HepG2 (cell line): ENCODE measurements around the gene ELAVL3. TPM values are rescaled to one million over a fixed set of nuclear protein-coding genes. Genes with fewer than 3 reads are reported as not detected.

Experiments used
- ADNP ChIP-seq: sonication (generic); formaldehyde crosslinking; IDR thresholded peaks from 2 replicates; pipeline ENCODE4 v1.4.0; 2020; ENCODE audit warnings: missing genetic modification reagents
- AGO2 ChIP-seq: fragments of 200-400 bp; formaldehyde crosslinking; optimal IDR thresholded peaks from 2 replicates; pipeline ENCODE3; 2017; ENCODE audit warnings: mild to moderate bottlenecking, low read depth, low read length, moderate library complexity
- CERS6 ChIP-seq: sonication (generic); formaldehyde crosslinking; IDR thresholded peaks from 2 replicates; pipeline ENCODE4 v1.5.0; 2020; ENCODE audit warnings: missing genetic modification reagents
- FOXP1 ChIP-seq, 2 experiments: fragments of 450-650 bp in 1 of 2; IDR thresholded peaks; 2 replicates each; pipeline ENCODE4 v1.6.1; 2017 to 2018; ENCODE audit warnings: antibody characterized with exemption in 1 of 2
- HDAC1 ChIP-seq: sonication (generic); formaldehyde crosslinking; IDR thresholded peaks from 2 replicates; pipeline ENCODE4 v1.5.1; 2020; ENCODE audit warnings: mild to moderate bottlenecking, missing genetic modification reagents
- HMGXB4 ChIP-seq, 2 experiments: sonication (generic) in 1 of 2; formaldehyde crosslinking in 1 of 2; IDR thresholded peaks; 2 replicates each; pipeline versions ENCODE4 v1.4.0 to v1.6.1; 2018 to 2020; ENCODE audit warnings: missing genetic modification reagents in 2 of 2, borderline replicate concordance in 1 of 2, low read depth in 1 of 2, mild to moderate bottlenecking in 1 of 2, missing biosample characterization in 1 of 2
- RBM39 ChIP-seq: fragments of 200-400 bp; formaldehyde crosslinking; IDR thresholded peaks from one replicate; pipeline ENCODE4 v1.6.1; 2018; ENCODE audit warnings: antibody characterized with exemption, mild to moderate bottlenecking, low read depth, low read length; ENCODE audit not compliant: poor library complexity, severe bottlenecking
- STAG1 ChIP-seq: sonication (generic); formaldehyde crosslinking; IDR thresholded peaks from 2 replicates; pipeline ENCODE4 v1.4.0; 2020; ENCODE audit warnings: missing genetic modification reagents
- TBX3 ChIP-seq: fragments of 450-650 bp; IDR thresholded peaks from 2 replicates; pipeline ENCODE4 v1.6.1; 2017; ENCODE audit warnings: antibody characterized with exemption, mild to moderate bottlenecking, inconsistent platforms, borderline replicate concordance
- ZBTB26 ChIP-seq: IDR thresholded peaks from 2 replicates; pipeline ENCODE4 v1.6.1; 2016; ENCODE audit warnings: missing compliant biosample characterization, missing genetic modification reagents, borderline replicate concordance
- ZFP37 ChIP-seq: sonication (generic); formaldehyde crosslinking; IDR thresholded peaks from 2 replicates; pipeline ENCODE4 v1.4.0; 2020; ENCODE audit warnings: missing genetic modification reagents, borderline replicate concordance
- ZNF3 ChIP-seq: IDR thresholded peaks from 2 replicates; pipeline ENCODE4 v1.7.0; 2017; ENCODE audit warnings: inconsistent platforms
- ZNF354B ChIP-seq: sonication (generic); formaldehyde crosslinking; IDR thresholded peaks from 2 replicates; pipeline ENCODE4 v1.8.0; 2022; ENCODE audit warnings: mild to moderate bottlenecking, missing genetic modification reagents
- ZNF556 ChIP-seq: sonication (generic); formaldehyde crosslinking; IDR thresholded peaks from 2 replicates; pipeline ENCODE4 v1.4.0; 2020; ENCODE audit warnings: mild to moderate bottlenecking, missing genetic modification reagents, borderline replicate concordance
- ZSCAN29 ChIP-seq: sonication (generic); formaldehyde crosslinking; conservative IDR thresholded peaks from 2 replicates; pipeline ENCODE4 v1.4.0; 2020; ENCODE audit warnings: mild to moderate bottlenecking, missing genetic modification reagents
- polyA plus RNA-seq, 8 experiments: library from polyadenylated mRNA; depleted of rRNA in 3 of 8; stranded (reverse) in 7 of 8; unstranded in 1 of 8; fragments of >200 nt; fragmentation: Illumina TruSeq in 4 of 8; extraction: Trizol in 4 of 8; gene quantifications; 2 replicates each; pipeline versions ENCODE4 v1.2.1 to v1.2.3, GENCODE V29; 2011 to 2016; ENCODE audit warnings: low read depth in 4 of 8, missing spikeins in 1 of 8, mixed read lengths in 1 of 8; ENCODE audit not compliant: insufficient read depth in 1 of 8
- total RNA-seq, 5 experiments: library from RNA; depleted of rRNA; stranded (reverse); fragments of >200 nt; fragmentation: Illumina TruSeq; extraction: Trizol; gene quantifications; 2 replicates each; pipeline ENCODE4 v1.2.3, GENCODE V29; 2016; ENCODE audit warnings: low read depth in 1 of 5
- TF ChIP-seq, protein P1 (sequence below): sonication (generic); formaldehyde crosslinking; IDR thresholded peaks from 2 replicates; pipeline ENCODE4 v1.4.0; 2020; ENCODE audit warnings: missing genetic modification reagents
- TF ChIP-seq, protein P2 (sequence below): sonication (generic); formaldehyde crosslinking; IDR thresholded peaks from 2 replicates; pipeline ENCODE4 v1.5.0; 2020; ENCODE audit warnings: mild to moderate bottlenecking, missing genetic modification reagents, moderate library complexity
- TF ChIP-seq, protein P3 (sequence below): sonication (generic); formaldehyde crosslinking; IDR thresholded peaks from 2 replicates; pipeline ENCODE4 v1.4.0; 2020; ENCODE audit warnings: mild to moderate bottlenecking, missing genetic modification reagents

The ELAVL3 gene
- total and polyA plus RNA-seq, 2 of the 13 experiments (the other 11 are each of a cell fraction or from before 2014, with no cell fraction given) = 0.03 TPM; not detected in 1

GRCh38 chr19:11446652-11447301, 34.1 kb downstream of the ELAVL3 start (continued):
- TF ChIP-seq, protein P1, sequence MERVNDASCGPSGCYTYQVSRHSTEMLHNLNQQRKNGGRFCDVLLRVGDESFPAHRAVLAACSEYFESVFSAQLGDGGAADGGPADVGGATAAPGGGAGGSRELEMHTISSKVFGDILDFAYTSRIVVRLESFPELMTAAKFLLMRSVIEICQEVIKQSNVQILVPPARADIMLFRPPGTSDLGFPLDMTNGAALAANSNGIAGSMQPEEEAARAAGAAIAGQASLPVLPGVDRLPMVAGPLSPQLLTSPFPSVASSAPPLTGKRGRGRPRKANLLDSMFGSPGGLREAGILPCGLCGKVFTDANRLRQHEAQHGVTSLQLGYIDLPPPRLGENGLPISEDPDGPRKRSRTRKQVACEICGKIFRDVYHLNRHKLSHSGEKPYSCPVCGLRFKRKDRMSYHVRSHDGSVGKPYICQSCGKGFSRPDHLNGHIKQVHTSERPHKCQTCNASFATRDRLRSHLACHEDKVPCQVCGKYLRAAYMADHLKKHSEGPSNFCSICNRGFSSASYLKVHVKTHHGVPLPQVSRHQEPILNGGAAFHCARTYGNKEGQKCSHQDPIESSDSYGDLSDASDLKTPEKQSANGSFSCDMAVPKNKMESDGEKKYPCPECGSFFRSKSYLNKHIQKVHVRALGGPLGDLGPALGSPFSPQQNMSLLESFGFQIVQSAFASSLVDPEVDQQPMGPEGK (CRISPR knock-in tag) = peak; percentile 39; the same call in 1 of the 2 replicates
- TF ChIP-seq ZNF3 (CRISPR knock-in tag) (no peak), HMGXB4 (CRISPR knock-in tag; IDR thresholded peaks at IDR 0.05; ENCODE audit: borderline replicate concordance in 1 of 2, low read depth in 1 of 2) (0 out of 4 replicates have a peak, but pooled peaks of 1 of the 2 experiments have one; percentile 41), ZNF556 (CRISPR knock-in tag) (no peak), FOXP1 (IDR thresholded peaks at IDR 0.05) (no peak), FOXP1 (CRISPR knock-in tag; IDR thresholded peaks at IDR 0.05) (no peak), RBM39 (peak; percentile 53), ADNP (CRISPR knock-in tag) (no peak), HDAC1 (CRISPR knock-in tag) (no peak), ZFP37 (CRISPR knock-in tag) (no peak), STAG1 (peak; percentile 88), TBX3 (no peak), ZSCAN29 (CRISPR knock-in tag) (no peak), ZNF354B (CRISPR knock-in tag) (no peak), CERS6 (no peak), AGO2 (peak; percentile 55), ZBTB26 (CRISPR knock-in tag) (no peak)
- TF ChIP-seq, protein P2, sequence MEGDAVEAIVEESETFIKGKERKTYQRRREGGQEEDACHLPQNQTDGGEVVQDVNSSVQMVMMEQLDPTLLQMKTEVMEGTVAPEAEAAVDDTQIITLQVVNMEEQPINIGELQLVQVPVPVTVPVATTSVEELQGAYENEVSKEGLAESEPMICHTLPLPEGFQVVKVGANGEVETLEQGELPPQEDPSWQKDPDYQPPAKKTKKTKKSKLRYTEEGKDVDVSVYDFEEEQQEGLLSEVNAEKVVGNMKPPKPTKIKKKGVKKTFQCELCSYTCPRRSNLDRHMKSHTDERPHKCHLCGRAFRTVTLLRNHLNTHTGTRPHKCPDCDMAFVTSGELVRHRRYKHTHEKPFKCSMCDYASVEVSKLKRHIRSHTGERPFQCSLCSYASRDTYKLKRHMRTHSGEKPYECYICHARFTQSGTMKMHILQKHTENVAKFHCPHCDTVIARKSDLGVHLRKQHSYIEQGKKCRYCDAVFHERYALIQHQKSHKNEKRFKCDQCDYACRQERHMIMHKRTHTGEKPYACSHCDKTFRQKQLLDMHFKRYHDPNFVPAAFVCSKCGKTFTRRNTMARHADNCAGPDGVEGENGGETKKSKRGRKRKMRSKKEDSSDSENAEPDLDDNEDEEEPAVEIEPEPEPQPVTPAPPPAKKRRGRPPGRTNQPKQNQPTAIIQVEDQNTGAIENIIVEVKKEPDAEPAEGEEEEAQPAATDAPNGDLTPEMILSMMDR (CRISPR knock-in tag) = peak; percentile 90
- TF ChIP-seq, protein P3, sequence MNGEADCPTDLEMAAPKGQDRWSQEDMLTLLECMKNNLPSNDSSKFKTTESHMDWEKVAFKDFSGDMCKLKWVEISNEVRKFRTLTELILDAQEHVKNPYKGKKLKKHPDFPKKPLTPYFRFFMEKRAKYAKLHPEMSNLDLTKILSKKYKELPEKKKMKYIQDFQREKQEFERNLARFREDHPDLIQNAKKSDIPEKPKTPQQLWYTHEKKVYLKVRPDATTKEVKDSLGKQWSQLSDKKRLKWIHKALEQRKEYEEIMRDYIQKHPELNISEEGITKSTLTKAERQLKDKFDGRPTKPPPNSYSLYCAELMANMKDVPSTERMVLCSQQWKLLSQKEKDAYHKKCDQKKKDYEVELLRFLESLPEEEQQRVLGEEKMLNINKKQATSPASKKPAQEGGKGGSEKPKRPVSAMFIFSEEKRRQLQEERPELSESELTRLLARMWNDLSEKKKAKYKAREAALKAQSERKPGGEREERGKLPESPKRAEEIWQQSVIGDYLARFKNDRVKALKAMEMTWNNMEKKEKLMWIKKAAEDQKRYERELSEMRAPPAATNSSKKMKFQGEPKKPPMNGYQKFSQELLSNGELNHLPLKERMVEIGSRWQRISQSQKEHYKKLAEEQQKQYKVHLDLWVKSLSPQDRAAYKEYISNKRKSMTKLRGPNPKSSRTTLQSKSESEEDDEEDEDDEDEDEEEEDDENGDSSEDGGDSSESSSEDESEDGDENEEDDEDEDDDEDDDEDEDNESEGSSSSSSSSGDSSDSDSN = no peak; the same call in 1 of the 2 replicates
